NCI-H2029 (cell line): ENCODE measurements around the gene USP6NL.
"Not testable (repeated sequence)": the region's sequence is repeated elsewhere in the genome, so short reads cannot be mapped to it uniquely, and the experiment has no call there.

Experiments
- DNase-seq: peaks from one replicate; lab custom pipeline; 2025; lab: John Stamatoyannopoulos, UW

The USP6NL gene

DNA sequence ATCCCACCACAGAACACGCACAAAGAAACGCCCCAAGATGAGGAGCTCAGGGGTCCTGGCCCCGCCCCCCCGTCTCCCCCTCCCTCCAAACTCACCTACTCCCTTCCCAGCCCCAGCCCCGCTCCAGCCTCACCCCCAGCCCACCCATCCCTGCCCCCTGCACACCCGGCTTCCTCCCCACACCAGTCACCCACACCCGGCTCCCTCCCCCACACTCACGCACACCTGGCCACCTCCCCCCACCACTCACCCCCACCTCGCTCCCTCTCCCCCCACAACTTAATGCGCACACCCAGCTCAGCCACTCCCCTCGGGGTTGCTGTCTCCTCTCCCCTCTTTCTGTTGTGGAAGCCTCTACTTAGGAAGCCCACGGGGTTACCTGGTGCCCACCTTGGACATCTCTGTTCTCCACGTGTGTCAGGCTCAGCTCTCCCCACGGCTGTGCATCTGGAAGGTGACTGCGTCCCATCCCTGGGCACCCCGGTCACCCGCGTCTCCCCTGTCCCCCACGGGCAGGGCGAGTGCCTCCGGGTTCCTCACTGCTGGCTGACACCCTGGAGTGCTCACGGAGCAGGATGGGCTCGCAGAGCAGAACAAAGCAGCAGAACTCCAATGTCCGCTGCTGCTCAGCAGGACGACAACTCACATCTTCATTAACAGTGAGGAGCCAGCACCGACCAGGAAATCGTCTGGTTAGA is 166.8 kb downstream of the USP6NL start:
- no peak for DNase-seq

DNA sequence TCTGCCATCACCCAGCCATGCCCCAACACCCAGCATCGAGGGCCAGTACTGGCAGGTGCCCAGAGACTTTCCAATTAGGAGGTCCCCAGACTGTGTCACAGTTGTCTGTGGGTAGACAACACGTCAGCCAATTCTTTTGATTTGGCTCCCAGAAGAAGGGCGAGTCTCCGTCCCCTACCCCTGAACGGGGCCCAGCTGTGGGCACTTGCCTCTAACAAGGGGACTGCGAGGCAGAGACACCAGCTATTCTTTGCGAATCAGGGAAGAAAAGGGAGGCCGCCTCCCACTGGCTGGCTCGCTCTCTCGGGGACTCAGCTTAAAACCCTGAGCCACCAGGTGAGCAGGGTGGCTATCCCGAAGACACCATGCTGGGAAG is 167.3 kb downstream of the USP6NL start:
- DNase-seq = no peak

DNA sequence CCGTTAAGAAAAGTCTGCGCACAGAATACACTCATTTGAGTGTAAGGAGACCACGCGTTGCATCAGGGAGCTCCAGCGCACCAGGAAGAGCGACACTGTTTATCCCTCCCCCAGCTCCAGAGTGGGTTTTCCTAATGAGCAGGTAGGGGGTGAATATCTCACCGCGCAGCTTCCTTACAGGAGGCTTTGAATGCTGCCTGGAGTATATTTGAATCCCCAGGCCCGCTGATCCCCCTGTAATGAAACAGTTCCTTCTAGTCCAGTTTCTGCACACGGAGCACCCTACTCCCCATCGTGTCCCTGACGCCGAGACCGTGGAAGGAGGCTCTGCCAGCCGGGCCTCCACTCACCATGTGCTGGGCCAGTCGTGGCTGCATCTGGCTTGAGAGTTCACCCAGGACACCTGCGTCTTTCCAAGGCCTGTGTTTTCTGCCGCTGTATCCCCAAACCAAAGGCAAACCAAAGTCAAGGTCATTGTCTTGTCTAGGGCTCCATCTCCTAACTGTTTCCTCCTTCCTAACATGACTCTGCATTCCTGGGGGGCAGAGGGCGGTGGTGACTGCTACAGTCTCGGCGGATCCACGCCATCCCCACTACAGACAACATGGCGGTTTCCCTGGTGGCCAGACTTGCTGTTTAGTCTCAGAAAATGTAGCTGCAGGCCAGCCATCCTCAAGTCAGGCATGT is 167.8 kb downstream of the USP6NL start:
- no peak for DNase-seq

DNA sequence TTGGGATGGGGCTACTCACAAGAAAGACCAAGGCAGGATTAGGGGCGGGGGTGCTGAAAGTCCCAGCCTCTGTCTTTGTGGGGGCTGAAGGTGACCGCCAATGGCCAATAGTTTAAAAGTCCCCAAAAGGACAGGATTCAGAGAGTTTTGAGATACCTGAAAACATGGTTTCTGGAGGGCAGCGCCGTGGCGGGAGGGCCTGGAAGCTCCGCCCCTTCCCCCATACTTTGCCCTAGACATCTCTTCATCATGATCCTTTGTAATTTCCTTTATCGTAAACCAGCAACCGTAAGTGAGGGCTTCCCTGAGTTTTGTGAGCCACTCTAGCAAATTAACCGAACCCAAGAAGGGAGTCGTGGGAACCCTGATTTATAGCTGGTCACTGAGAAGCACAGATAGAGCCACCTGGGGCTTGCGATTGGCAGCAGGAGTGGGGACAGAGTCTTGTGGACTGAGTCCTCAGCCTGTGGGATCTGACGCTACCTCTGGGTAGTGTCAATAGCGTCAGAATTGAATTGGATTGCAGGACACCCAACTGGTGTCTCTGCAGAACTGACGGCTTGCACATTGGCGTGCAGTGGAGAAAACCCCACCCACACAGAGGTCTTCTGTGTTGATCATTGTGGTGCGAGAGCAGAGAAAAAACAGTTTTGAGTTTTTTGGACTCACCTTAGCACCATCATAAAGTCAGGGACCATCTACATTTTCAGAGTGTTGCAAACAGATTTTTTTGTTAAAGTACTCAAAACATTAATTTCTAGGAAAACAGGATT is 169.3 kb downstream of the USP6NL start:
- DNase-seq = no peak

DNA sequence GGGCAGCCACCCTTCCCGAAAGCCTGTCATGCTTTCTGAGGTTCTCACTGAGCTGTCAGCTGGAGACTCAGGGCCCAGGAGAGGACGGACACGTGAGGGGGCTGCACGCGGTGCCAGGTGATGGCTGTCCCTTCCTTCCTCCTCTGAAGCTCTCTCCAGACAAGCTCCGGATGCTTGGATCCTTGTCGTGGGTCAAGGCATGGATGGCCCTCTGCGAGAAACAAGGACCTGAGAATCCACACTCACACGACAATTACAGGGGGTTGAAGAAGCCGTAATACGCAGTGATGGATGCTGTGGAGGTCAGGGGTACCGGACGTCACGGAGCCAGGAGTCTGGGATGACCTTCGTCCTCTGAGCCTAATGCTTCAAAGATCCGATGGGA is 170.3 kb downstream of the USP6NL start:
- no peak for DNase-seq

DNA sequence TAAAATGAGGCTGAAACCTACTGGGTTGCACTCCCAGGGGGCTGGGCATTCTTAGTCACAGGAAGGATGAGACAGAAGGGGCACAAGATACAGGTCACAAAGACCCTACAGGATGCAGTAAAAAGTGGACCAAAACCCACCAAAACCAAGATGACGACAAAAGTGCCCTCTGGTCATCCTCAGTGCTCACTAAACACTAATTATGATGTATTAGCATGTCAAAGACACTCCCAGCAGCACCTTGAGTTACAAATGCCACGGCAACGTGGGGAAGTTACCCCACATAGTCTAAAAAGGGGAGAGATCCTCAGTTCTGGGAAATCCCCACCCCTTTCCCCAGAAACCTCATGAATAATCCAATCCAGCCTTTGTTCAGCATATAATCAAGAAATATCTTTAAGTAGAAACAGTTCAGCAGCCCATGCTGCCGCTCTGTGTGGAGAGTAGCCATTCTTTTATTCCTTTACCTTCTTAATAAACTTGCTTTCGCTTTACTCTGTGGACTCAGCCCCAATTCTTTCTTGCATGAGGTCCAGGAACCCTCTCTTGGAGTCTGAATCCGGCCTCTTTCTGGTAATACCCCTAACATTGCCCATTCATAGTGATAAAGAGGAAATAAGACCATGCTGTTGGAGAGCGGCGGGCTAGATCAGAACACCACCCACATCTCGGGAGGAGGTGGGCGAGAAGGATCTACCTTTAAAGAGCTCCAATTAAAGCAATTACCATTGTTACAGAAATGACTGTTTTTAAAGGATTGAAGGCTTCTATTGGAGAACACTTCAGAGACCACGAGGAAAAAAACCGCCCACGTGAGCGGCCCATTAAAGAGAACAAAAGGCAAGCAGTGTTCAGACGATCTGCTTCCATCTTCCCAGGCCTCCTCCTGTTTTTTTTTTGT is 170.9 kb downstream of the USP6NL start:
- no peak for DNase-seq

DNA sequence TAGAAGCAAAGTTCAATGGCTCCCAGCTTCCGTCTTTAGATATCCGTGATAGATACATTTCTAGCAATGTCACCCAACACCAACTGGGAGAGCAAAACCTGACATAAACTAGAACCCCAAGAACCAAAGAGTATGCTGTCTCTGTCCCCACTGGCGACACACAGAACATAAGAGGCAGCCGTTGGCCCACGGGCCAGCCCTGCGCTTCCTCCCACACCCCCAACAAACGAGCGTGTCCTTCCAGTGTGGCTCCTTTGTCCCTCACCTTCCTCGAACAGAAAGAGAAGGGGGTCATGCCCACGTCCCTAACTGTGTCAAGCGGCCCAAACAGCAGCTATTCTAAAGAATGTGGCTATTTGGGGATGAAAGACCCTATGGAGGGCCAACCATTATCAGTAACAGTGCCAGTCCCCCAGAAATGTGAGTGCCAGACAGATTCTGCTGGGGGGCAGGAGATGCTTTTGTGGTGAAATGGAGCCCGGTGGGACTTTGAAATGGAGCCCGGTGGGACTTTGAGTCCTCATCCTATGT is 171.9 kb downstream of the USP6NL start:
- DNase-seq = no peak

DNA sequence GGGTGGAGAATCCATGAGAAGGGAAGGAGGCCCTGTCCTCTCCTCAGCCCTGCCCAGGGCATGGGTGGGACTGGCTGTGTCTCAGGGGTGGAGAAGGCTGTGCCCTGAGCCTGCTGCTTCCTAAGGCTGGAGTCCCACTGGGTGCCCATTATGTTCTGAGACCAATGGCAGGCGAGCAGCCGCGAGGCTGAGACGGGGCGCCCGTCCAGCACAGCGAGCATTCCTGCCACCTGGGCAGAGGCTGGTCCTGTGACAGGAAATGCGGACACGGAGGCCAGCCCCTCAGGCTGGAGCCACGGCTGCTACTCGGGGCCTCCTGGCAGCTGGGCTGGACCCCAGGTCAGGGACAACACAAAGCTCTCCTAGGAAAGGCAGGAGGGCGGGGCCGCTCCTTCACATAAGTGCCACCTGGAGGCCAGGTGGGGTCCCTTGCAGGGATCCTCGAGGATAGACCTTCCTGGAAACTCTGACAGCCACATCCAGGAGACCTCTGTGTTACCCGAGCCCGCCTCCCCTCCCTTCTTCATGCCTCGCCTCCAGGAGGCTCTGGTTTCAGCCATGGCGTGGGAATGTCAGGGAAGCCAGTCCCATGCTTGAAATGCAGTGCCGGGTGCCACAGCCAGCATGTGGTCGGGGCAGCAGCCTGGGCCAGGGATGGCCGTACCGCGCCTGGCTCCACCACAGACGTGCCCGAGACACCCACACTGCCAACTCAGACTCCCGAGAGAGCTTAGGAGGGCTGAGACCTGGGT is 173.9 kb downstream of the USP6NL start:
- DNase-seq = no peak

DNA sequence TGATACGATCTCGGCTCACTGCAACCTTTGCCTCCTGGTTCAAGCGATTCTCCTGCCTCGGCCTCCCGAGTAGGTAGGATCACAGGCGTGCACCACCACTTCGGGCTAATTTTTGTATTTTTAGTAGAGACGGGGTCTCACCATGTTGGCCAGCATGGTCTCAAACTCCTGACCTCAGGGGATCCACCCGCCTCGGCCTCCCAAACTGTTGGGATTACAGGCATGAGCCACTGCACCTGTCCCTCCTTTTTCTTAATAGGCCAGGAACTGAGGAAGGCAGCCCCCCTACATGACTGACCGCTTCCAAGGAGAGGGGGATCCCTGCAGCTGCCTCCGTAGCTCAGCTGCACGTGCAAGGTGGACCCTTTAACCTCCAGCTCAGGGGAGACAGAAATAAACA is 175.0 kb downstream of the USP6NL start:
- not testable (repeated sequence) for DNase-seq

DNA sequence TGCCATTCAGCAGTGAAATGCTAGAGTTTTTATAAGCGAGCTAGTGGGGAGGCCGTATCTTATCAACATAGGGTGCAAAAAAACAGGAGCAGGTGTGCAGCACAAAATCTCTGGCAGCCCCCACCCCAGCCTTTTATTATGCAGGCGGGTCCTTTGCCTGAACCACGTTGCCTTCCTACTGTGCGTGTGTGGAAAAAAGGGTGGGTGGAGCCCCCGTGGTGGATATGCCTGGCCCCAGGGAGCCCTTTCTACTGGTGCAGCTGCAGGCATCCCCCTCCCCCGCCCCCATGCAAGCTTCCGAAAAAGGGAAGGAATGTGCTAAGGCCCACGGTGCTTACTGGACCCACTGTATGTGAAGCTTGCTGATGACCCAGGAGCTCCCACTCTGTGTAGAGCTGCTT is 175.9 kb downstream of the USP6NL start:
- DNase-seq = no peak

DNA sequence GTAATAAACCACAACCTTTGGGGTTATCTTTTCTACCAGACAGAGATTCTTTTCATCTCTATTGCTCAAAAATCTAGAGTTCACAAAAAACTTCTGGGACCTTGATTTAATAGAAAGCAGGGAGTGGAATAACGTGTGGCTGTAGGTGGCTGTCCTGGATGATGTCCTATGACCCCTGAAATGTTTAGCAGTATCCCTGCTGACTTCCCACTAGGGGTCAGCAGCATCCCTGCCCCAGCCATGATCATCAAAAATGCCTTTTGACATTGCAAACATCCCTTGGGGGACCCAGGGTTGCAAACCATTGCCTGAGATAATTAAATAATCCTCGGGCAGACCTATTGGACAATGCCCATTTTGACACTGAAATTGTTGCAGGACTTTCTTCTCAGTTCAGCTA is 177.1 kb downstream of the USP6NL start:
- no peak for DNase-seq

DNA sequence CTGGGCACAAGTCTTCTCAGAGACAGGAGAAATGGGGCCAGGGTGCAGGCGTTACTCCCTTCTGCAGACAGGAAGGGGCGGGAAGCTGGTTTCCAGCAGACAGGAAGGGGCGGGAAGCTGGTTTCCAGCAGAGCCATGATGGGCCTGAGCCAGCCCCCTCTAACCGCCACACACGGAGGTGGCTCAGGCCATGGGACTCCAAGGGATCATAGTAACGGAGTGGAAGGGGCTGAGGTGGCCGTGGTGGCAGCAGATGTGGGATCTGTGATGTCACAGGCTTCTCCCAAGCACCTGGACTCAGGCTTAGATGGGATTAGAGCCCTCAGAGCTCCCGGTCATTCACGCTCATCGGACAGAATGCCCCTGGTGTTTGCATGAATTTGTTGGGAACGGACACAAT is 177.8 kb downstream of the USP6NL start:
- DNase-seq = no peak

DNA sequence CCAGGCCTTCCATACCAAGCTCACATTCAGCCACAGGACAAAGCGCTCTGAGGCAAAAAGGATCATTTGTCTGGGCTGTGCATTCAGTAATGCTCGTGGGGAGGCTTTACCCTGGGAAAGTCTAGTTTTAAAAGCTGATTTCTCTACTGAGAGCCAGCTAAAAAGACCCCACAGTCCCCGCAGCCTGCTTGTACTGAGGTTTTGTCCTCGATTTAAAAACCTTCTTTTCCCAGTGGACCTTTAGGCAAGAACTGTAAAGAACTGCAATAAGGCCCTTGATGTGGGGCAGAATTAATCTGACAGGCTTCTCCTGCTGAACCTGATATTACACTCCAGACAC is 180.3 kb downstream of the USP6NL start:
- DNase-seq = no peak

DNA sequence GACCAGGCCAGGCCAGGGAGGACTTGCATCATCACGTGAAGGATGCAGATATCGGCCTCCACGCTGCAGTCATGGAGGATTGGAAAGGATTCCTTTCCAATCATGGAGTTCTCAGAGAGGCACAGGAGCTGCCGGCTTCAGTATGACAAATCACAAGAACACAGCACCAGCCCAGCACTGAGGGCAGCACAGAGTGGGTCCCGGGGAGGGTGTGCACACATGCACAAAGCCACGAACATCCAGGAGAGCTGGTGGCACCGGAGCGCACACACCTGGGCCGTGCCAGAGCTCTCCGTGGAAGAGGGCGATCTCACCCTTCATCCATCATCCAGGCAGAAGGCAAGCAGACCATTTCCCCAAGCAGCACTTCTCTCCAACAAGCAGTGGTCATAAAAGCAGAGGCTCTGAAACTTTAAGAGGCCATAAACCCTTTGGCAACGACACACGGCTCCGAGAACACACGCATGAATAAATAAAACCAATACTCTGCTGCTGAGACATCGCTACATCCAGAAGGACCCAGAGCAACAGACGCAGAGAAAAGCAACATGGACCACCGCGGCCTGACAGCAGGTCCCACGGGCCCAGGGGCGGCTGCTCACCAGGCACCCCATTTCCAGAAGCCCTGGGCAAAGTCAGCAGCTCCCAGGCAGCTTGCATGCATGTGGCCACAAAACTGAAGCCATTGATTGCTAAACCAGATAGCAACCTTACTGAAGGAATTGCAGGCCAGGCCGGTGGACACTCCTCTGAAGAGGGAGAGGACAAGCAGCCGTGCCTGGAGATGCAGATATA is 180.8 kb downstream of the USP6NL start:
- DNase-seq = no peak

DNA sequence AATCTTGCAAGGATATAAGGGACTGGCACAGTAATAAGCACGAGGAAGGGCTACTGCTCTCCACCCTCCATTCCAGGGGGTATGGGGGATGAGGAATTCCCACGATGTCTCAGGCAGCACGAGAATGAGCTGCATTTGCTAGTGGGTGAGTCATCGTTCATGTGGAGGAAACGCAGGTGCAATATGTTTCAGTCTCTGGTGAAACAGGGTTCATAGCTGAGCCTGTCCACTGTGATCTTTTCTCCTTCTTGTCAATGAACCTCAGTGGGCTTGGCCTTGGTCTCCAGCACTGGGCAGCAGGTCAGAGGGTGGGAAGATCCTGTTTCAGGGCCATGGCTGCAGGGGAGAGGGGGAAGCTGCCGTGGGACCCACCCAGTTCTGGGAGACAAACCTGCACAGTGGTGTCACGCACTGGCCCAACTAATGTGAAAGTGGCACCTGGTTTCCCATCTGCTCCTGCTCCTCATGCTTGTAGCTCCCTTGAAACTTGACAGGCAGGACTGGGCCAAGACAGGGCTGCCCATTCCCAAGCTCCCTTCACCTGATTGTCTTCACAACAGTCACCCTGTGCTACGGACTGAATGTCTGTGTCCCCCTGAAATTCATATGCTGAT is 181.9 kb downstream of the USP6NL start:
- no peak for DNase-seq

DNA sequence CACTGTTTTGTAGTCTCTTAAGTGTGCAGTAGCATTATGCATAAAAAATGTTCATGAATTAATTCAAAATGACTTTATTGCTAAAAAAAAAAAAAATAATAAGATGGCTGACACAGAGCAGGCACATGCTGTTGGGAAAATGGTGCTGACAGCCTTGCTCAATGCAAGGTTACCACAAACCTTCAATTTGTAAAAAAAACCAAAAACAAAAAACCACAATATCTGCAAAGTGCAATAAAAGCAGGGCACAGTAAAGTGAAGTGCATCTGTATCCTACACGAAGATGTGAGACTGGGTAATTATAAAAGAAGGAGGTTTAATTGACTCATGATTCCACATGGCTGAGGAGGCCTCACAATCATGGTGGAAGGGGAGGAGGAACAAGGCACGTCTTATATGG is 185.8 kb downstream of the USP6NL start:
- no peak for DNase-seq

DNA sequence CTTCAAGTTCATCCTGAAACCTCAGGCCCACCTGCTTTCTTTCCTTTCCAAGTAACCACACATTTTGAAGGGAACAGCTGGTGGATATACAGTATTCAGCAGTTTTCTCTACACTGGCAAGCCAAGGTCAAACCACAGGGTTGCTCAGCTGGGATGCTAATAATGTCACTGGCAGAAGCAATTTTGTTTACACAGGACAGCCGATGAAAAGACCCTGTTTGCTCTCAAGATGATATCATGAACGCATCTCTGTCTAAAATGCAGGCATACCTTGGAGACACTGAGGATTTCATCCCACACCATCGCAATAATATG is 186.2 kb downstream of the USP6NL start:
- DNase-seq = no peak

DNA sequence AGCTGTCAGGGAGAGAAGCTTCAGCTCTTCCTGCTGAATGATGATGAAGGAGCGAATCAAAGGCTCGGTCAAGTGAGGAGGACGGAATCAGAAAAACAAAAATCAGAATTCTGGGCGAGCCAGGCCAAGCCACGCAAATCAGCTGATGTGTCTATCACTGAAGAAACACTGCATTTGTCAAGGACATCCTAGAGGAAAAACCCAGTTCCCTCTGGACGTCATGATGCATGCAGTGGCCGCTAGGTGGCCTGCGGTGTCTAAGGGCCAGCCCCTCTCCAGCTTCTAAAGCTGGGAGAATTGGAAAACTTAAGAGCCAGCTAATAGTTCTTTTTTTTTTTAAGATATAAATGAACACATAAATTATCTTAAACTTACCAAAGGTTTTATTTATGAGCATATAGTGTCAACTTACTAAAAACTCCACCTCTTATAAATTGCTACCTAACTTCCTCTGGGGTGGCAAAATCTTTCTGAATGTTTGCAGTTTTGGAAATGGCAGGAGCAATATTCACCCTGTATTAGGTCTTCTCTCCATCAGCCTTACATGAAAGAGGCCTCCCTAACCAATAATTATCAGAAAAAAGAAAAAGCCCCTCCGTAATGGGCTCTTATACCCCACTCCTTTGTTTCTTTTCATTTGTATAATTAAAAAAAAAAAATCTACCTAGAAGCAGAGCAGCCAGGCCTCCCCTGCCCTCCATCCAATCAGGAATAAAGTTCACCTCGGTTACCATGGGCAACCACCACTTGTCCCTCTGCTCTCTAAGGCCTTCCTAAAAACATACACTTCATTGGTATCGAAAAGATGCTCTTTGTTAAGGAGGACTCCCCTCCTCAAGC is 186.8 kb downstream of the USP6NL start:
- no peak for DNase-seq

DNA sequence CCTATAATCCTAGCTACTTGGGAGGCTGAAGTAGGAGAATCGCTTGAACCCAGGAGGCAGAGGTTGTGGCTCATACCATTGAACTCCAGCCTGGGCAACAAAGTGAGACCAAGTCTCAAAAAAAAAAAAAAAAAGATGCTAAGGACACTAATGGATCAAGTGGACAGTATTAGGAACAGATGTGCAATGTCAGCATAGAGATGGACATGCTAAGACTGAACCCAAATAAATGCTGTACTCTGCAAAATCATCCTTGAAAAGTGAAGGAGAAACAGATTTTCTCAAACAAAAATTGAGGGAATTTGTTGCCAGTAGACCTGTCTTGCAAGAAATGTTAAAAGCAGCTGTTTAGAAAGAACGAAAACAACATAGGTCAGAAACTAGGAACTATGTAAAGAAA is 194.5 kb downstream of the USP6NL start:
- DNase-seq = no peak
